GM21528 (cell line): ENCODE results near the gene HOXC5.
"Not testable (repeated sequence)": the region's sequence is repeated elsewhere in the genome, so short reads cannot be mapped to it uniquely, and the experiment has no call there.

Source experiments
- ATAC-seq: cut with Tn5 transposase; IDR thresholded peaks from one replicate; pipeline ENCODE4 v1.9.1; 2021; ENCODE audit warnings: mild to moderate bottlenecking, moderate library complexity; ENCODE audit not compliant: unreplicated experiment, low FRiP score

The HOXC5 gene

GRCh38 chr12:54060174-54060974 is 27.5 kb downstream of the HOXC5 start:
- no peak for ATAC-seq

GRCh38 chr12:54060975-54061778 is 28.3 kb downstream of the HOXC5 start:
- ATAC-seq: no peak

- ATAC-seq: no peak
These were observed 32.8 kb downstream of the HOXC5 start for GRCh38 chr12:54065677-54066076.

- no peak for ATAC-seq
These were observed 33.6 kb downstream of the HOXC5 start for GRCh38 chr12:54066408-54066807.

GRCh38 chr12:54068418-54069070 is 35.7 kb downstream of the HOXC5 start:
- no peak for ATAC-seq

- no peak for ATAC-seq
These were observed 39.1 kb downstream of the HOXC5 start for GRCh38 chr12:54071942-54072341.

GRCh38 chr12:54074308-54074707 is 41.5 kb downstream of the HOXC5 start:
- no peak for ATAC-seq

- ATAC-seq: no peak
These were observed 42.6 kb downstream of the HOXC5 start for GRCh38 chr12:54075409-54075808.

- ATAC-seq: no peak
These were observed 43.1 kb downstream of the HOXC5 start for GRCh38 chr12:54075974-54076373.

GRCh38 chr12:54077843-54078242 is 45.0 kb downstream of the HOXC5 start:
- not testable (repeated sequence) for ATAC-seq

- not testable (repeated sequence) for ATAC-seq
These were observed 46.3 kb downstream of the HOXC5 start for GRCh38 chr12:54079115-54079514.

- not testable (repeated sequence) for ATAC-seq
These were observed 47.4 kb downstream of the HOXC5 start for GRCh38 chr12:54080008-54080924.

- not testable (repeated sequence) for ATAC-seq
These were observed 48.2 kb downstream of the HOXC5 start for GRCh38 chr12:54081053-54081514.

- not testable (repeated sequence) for ATAC-seq
These were observed 48.9 kb downstream of the HOXC5 start for GRCh38 chr12:54081581-54082396.

- ATAC-seq: no peak
These were observed 49.6 kb downstream of the HOXC5 start for GRCh38 chr12:54082397-54082892.
